Psoas muscle (tissue), 8 donors: ENCODE results near the gene COBL. TPM values are rescaled to one million over a fixed set of nuclear protein-coding genes. Genes with fewer than 3 reads are reported as not detected.

Experiments used
- ATAC-seq, 4 donors: fragments of 200-7000 bp; cut with Tn5 transposase; one replicate each; pipeline ENCODE4 v1.9.1; 2020; ENCODE audit warnings: moderate library complexity in 3 of 4, mild to moderate bottlenecking in 2 of 4
- DNase-seq, 2 donors: peaks; one replicate each; pipeline ENCODE4 v3.0.0-alpha.2; 2020
- H3K27ac ChIP-seq: fragments of 200-600 bp; one replicate; pipeline ENCODE4 v1.8.0; 2022
- H3K27me3 ChIP-seq, 3 donors: fragments of 200-600 bp in 1 of 3; one replicate each; pipeline versions ENCODE4 v1.6.1 to v1.8.0; 2013 to 2022; ENCODE audit warnings: low read length in 2 of 3, mild to moderate bottlenecking in 2 of 3, moderate library complexity in 1 of 3; ENCODE audit not compliant: insufficient read depth in 3 of 3
- H3K36me3 ChIP-seq, 2 donors: fragments of 200-600 bp in 1 of 2; one replicate each; pipeline versions ENCODE4 v1.6.1 to v1.8.0; 2013 to 2022; ENCODE audit warnings: low read depth in 1 of 2, mild to moderate bottlenecking in 1 of 2, moderate library complexity in 1 of 2; ENCODE audit not compliant: insufficient read depth in 1 of 2
- H3K4me1 ChIP-seq: fragments of 200-600 bp; one replicate; pipeline ENCODE4 v1.8.0; 2022
- H3K4me3 ChIP-seq: fragments of 200-600 bp; one replicate; pipeline ENCODE4 v1.8.0; 2022; ENCODE audit warnings: mild to moderate bottlenecking
- H3K9me3 ChIP-seq: fragments of 200-600 bp; one replicate; pipeline ENCODE4 v1.8.0; 2022
- WGBS, 3 donors: extraction: QIAGEN DNeasy Blood & Tissue Kit; methylation state at CpG; one replicate each; pipeline versions ENCODE4 v1.1.6 to v1.1.7; 2013; 5-methylcytosine and 5-hydroxymethylcytosine counted together
- intact Hi-C, 2 donors: fragments of 100-400 bp; cut with DNase I; formaldehyde crosslinking; loops; one replicate each; pipeline versions ENCODE4 v1.11.0 to v1.14.2; 2022
- polyA plus RNA-seq, 3 donors: library from polyadenylated mRNA; stranded (reverse); fragments of 200-250 nt; gene quantifications; one replicate each; pipeline ENCODE4 v1.2.3, GENCODE V29; 2013
- total RNA-seq, 4 donors: library from RNA; stranded (reverse); fragmentation: NEBNext Ultra II Directional in 2 of 4; extraction: Animal tissue kit (Norgen Biotek cat#: 25700) in 2 of 4; gene quantifications; one replicate each; pipeline versions ENCODE4 v1.2.1 to v1.2.4, GENCODE V29; 2021 to 2023
- TF ChIP-seq, protein P1 (sequence below): fragments of 200-600 bp; IDR thresholded peaks from one replicate; pipeline ENCODE4 v1.8.0; 2022; ENCODE audit warnings: antibody characterized with exemption
- donor health status: healthy with polysubstance abuse.
- donor health status: DM: no; HTN: no; CAD: no; lungs with moderate emphysema.
- donor health status: Bipolar disorder and iron deficiency.
- donor health status: healthy.
- donor health status: DM: yes; HTN: yes; CAD: no.
- donor health status: DM: no; HTN: no; CAD: no.
- donor health status: DM: no; HTN: no; CAD: no.
- donor health status: DM: yes; HTN: yes; CAD: no.

COBL gene
- total and polyA plus RNA-seq, 7 donors, result 57.5 to 139 (median 115) TPM

DNA sequence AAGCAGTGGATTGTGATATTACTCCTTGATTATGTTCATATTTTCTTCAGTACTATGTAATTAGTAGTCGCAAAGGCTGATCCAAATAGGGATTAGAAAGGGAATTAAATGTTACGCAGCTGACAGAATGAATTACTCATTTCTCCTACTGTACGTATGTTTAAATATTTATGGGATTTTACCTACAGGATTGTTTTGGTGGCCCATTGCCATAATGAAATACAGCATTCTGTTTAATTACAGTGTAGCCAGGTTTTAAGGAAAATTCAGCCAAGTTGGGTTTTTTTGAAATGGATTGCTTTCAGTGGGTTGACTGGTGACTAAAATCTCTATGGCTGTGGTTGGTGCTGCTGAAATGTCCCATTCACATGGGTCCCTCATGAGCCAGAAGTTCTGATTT lies 336.2 kb downstream of the COBL start:
- Histone ChIP-seq H3K27me3 (no peaks in the 10 kb centered on the region), H3K27ac (no peak overlapping the region), H3K36me3 (no peaks in the 10 kb centered on the region), H3K4me3 (no peak overlapping the region), H3K9me3 (peaks cover 6% of the 10 kb centered on the region), H3K4me1 (no peaks in the 10 kb centered on the region)
- intact Hi-C loops, result no loop called here
- TF ChIP-seq, protein P1, sequence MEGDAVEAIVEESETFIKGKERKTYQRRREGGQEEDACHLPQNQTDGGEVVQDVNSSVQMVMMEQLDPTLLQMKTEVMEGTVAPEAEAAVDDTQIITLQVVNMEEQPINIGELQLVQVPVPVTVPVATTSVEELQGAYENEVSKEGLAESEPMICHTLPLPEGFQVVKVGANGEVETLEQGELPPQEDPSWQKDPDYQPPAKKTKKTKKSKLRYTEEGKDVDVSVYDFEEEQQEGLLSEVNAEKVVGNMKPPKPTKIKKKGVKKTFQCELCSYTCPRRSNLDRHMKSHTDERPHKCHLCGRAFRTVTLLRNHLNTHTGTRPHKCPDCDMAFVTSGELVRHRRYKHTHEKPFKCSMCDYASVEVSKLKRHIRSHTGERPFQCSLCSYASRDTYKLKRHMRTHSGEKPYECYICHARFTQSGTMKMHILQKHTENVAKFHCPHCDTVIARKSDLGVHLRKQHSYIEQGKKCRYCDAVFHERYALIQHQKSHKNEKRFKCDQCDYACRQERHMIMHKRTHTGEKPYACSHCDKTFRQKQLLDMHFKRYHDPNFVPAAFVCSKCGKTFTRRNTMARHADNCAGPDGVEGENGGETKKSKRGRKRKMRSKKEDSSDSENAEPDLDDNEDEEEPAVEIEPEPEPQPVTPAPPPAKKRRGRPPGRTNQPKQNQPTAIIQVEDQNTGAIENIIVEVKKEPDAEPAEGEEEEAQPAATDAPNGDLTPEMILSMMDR, result no peak
- no peak for ATAC-seq
- DNase-seq, result no peak
- 80 to 85% (median 80%) methylated on average over 3 of the region's 3 CpGs for WGBS, 3 donors

DNA sequence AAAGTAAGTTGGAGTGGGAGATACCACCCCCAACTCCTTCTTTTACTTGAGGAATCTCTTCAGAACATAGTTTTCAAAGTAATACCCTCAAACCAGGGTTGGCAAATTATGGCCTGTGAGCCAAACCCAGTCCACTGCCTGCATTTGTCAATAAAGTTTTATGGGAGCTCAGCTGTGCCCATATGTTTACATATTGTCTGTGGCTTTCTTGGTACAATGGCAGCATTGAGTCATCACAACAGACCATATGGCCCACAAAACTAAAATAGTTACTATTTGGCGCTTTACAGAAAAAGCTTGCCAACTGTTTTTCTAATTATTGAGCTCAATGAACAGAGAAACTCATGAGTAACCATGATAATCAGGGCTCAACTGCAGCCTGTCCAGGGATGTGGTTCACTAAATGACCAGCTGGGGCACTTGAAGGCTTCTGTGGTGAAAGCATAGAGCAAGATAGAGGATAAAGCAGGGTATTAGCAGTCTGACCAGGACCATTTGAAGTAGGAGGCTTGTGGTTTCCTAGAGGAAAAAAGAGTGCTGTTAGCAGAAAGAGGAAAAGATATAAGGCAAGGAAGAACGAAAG lies 337.9 kb downstream of the COBL start:
- Histone ChIP-seq H3K9me3 (peaks cover 6% of the 10 kb centered on the region), H3K27me3 (no peaks in the 10 kb centered on the region), H3K4me3 (no peak overlapping the region), H3K27ac (no peak overlapping the region), H3K4me1 (no peaks in the 10 kb centered on the region), H3K36me3 (no peaks in the 10 kb centered on the region)
- TF ChIP-seq, protein P1, result no peak
- WGBS, 3 donors, result 63 to 70% (median 67%) methylated on average over 2 of the region's 2 CpGs
- DNase-seq (no peak), ATAC-seq (no peak)
- intact Hi-C loops, result no loop called here

DNA sequence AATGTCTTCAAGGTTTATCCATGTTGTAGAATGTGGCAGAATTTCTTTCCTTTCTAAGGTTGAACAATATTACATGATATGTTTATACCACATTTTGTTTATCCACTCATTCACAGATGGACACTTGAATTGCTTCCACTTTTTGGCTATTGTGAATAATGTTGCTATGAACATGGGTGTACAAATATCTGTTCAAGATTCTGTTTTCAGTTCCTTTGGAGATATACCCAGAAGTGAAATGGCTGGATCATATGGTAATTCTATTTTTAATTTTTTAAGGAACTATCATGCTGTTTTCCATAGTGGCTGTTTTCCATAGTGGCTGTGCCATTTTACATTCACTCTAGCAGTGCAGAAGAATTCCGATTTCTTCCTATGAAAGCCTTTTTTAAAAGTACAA lies 339.2 kb downstream of the COBL start:
- Histone ChIP-seq H3K4me3 (no peak overlapping the region), H3K27ac (no peak overlapping the region), H3K27me3 (no peaks in the 10 kb centered on the region), H3K9me3 (peaks cover 6% of the 10 kb centered on the region), H3K4me1 (no peaks in the 10 kb centered on the region), H3K36me3 (no peaks in the 10 kb centered on the region)
- intact Hi-C loops, result no loop called here
- ATAC-seq (no peak), DNase-seq (no peak)
- TF ChIP-seq, protein P1, result no peak
- WGBS, 3 donors, result 80 to 94% (median 84%) methylated on average over 1 of the region's 1 CpG

DNA sequence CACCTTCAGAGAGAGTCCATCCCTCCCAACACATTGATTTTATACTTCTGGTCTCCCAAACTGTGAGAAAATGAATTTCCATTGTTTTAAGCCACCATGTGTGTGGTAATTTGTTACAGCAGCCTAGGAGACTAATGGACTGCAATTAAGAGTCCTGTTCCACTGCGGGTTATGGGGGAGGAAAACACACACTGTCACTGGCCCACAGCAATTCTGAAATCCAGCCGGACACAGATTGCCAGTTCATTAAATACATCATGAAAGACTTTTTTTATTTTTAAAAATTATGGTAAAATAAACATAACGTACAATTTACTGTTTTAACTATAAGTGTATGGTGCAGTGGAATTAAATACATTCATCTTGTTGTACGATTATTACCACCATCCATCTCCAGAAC lies 340.5 kb downstream of the COBL start:
- intact Hi-C loops, result no loop called here
- H3K27me3 ChIP-seq, result no peaks in the 10 kb centered on the region
- no peak overlapping the region for H3K4me3 ChIP-seq
- ATAC-seq (no peak), DNase-seq (no peak)
- H3K9me3 ChIP-seq, result peaks cover 6% of the 10 kb centered on the region
- no peaks in the 10 kb centered on the region for H3K4me1 ChIP-seq
- 84 to 92% (median 89%) methylated on average over 4 of the region's 4 CpGs for WGBS, 3 donors
- TF ChIP-seq, protein P1, result no peak
- no peak overlapping the region for H3K27ac ChIP-seq
- no peaks in the 10 kb centered on the region for H3K36me3 ChIP-seq

DNA sequence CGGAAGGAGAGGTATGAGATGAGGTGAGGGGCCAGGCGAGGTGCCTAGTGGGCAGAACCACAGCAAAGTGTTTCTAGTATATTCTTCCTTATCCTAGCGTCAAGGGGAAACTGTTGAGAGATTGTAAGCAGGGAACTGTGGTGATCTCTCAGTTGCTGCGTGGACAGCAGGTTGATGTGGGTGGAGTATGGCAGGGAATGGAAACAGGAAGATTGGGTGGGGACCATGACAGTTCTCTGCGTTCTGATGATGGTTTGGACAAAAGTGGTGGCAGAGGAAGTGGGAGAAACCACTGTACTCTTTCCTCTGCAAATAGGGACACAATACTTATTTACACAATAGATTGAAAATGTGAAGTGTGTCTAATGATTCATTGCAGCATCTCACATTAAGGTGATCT lies 342.4 kb downstream of the COBL start:
- Histone ChIP-seq H3K4me1 (no peaks in the 10 kb centered on the region), H3K27me3 (no peaks in the 10 kb centered on the region), H3K27ac (no peak overlapping the region), H3K9me3 (peaks cover 3% of the 10 kb centered on the region), H3K36me3 (no peaks in the 10 kb centered on the region), H3K4me3 (no peak overlapping the region)
- 67 to 68% (median 67%) methylated on average over 5 of the region's 5 CpGs for WGBS, 3 donors
- intact Hi-C loops, result no loop called here
- TF ChIP-seq, protein P1, result no peak
- DNase-seq, result no peak
- no peak for ATAC-seq
